ENCODE data around the gene COX19. TPM values are rescaled to one million over a fixed set of nuclear protein-coding genes. Genes with fewer than 3 reads are reported as not detected.

COX19 gene
- total and polyA plus RNA-seq, 2 of the 13 experiments (the other 11 are each of a cell fraction or from before 2014, with no cell fraction given) = 11.5 to 21.7 TPM

DNA sequence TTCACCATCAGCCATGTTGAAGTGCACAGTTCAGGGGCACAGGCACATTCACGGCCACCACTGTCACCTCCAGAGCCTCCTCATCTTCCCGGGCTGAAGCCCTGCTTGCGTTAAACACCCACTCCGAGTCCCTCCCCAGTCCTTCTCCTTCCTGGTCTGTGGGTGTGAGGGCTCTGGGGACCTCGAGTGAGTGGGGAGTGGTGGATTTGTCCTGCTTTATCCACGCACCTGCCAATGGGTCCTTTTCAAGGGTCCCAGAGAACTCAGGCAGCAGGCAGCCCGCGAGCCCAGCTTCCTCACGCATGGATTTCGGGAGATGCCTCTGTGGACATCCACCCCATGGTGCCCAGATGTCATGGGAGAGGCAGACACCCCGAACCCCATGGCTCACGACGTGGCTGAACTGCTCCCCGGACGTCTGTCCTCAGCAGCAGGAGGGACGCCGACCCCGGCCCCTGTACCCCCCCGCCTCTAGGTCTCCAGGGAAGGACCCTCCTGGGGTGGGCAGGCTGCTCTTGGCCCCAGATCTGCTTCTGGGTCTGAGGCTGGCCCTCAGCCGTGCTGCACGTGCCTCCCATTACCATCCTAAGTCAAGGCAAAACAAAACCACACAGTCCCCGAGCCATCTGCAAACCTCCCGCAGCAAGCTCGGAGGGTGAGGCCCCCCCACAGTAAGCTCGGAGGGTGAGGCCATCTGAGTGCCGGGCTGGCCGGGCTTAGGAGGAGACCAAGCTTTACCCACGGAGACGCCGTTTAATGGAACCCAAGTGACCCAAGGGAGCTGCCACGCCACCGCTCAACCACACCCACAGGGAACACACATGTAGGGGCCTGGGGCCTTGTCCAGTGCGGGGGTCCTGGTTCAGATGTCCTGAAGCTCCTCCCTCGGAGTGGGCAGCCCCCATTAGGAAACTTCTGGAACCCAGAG lies 16.6 kb upstream of the COX19 start (continued):
- TF ChIP-seq POLR2A (IDR thresholded peaks at IDR 0.05; ENCODE audit: insufficient read depth in 1 of 2, low read depth in 2 of 2, low read length in 2 of 2) (0 out of 4 replicates have a peak, but pooled peaks of 1 of the 2 experiments have one; percentile 35), ZNF598 (CRISPR knock-in tag; IDR thresholded peaks at IDR 0.05; ENCODE audit: borderline replicate concordance) (no peak), HNRNPLL (IDR thresholded peaks at IDR 0.05; ENCODE audit: low read depth, low read length, poor library complexity, severe bottlenecking) (peak; percentile 4), ZBTB3 (CRISPR knock-in tag; IDR thresholded peaks at IDR 0.05; ENCODE audit: borderline replicate concordance, low read depth) (0 out of 2 replicates have a peak, but pooled peaks have one; percentile 0), TP53 (CRISPR knock-in tag; conservative IDR thresholded peaks at IDR 0.05) (no peak), ARHGAP35 (CRISPR knock-in tag; IDR thresholded peaks at IDR 0.05; ENCODE audit: borderline replicate concordance) (0 out of 2 replicates have a peak, but pooled peaks have one; percentile 13), ZNF251 (CRISPR knock-in tag; IDR thresholded peaks at IDR 0.05) (no peak), NONO (IDR thresholded peaks at IDR 0.05) (no peak), NONO (CRISPR knock-in tag; conservative IDR thresholded peaks at IDR 0.05) (no peak), NR2F2 (IDR thresholded peaks at IDR 0.05; ENCODE audit: borderline replicate concordance, low read depth) (peak; percentile 6; the same call in 1 of the 2 replicates), RARA (CRISPR knock-in tag; IDR thresholded peaks at IDR 0.05) (no peak), U2AF2 (IDR thresholded peaks at IDR 0.05; ENCODE audit: low read depth, low read length) (no peak), JUNB (CRISPR knock-in tag; IDR thresholded peaks at IDR 0.05; ENCODE audit: borderline replicate concordance) (no peak), ZNF569 (CRISPR knock-in tag; IDR thresholded peaks at IDR 0.05; ENCODE audit: borderline replicate concordance) (0 out of 2 replicates have a peak, but pooled peaks have one; percentile 24), HES4 (CRISPR knock-in tag; IDR thresholded peaks at IDR 0.05; ENCODE audit: borderline replicate concordance) (0 out of 2 replicates have a peak, but pooled peaks have one; percentile 37), ZNF766 (CRISPR knock-in tag; IDR thresholded peaks at IDR 0.05; ENCODE audit: borderline replicate concordance) (no peak), SMYD3 (CRISPR knock-in tag; IDR thresholded peaks at IDR 0.05) (peak; percentile 48; the same call in 1 of the 2 replicates), MEF2D (CRISPR knock-in tag; IDR thresholded peaks at IDR 0.05) (0 out of 2 replicates have a peak, but pooled peaks have one; percentile 42), MIXL1 (CRISPR knock-in tag; IDR thresholded peaks at IDR 0.05) (no peak), ZNF224 (CRISPR knock-in tag; IDR thresholded peaks at IDR 0.05) (0 out of 2 replicates have a peak, but pooled peaks have one; percentile 37), ZNF451 (CRISPR knock-in tag; IDR thresholded peaks at IDR 0.05) (peak; percentile 53; the same call in 1 of the 2 replicates), GABPA (IDR thresholded peaks at IDR 0.05; ENCODE audit: low read depth, low read length) (no peak), GABPA (CRISPR knock-in tag; IDR thresholded peaks at IDR 0.05; ENCODE audit: low read depth) (no peak), ZFP62 (CRISPR knock-in tag; IDR thresholded peaks at IDR 0.05) (no peak), PHF8 (CRISPR knock-in tag; IDR thresholded peaks at IDR 0.05) (no peak), ZNF619 (CRISPR knock-in tag; IDR thresholded peaks at IDR 0.05) (no peak; the same call in 1 of the 2 replicates), ZBTB38 (CRISPR knock-in tag; IDR thresholded peaks at IDR 0.05) (no peak; the same call in none of the 2 replicates)
- TF ChIP-seq, protein P1, sequence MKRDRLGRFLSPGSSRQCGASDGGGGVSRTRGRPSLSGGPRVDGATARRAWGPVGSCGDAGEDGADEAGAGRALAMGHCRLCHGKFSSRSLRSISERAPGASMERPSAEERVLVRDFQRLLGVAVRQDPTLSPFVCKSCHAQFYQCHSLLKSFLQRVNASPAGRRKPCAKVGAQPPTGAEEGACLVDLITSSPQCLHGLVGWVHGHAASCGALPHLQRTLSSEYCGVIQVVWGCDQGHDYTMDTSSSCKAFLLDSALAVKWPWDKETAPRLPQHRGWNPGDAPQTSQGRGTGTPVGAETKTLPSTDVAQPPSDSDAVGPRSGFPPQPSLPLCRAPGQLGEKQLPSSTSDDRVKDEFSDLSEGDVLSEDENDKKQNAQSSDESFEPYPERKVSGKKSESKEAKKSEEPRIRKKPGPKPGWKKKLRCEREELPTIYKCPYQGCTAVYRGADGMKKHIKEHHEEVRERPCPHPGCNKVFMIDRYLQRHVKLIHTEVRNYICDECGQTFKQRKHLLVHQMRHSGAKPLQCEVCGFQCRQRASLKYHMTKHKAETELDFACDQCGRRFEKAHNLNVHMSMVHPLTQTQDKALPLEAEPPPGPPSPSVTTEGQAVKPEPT (CRISPR knock-in tag; IDR thresholded peaks at IDR 0.05; ENCODE audit: low read depth) = 0 out of 2 replicates have a peak, but pooled peaks have one; percentile 40
- TF ChIP-seq, protein P2, sequence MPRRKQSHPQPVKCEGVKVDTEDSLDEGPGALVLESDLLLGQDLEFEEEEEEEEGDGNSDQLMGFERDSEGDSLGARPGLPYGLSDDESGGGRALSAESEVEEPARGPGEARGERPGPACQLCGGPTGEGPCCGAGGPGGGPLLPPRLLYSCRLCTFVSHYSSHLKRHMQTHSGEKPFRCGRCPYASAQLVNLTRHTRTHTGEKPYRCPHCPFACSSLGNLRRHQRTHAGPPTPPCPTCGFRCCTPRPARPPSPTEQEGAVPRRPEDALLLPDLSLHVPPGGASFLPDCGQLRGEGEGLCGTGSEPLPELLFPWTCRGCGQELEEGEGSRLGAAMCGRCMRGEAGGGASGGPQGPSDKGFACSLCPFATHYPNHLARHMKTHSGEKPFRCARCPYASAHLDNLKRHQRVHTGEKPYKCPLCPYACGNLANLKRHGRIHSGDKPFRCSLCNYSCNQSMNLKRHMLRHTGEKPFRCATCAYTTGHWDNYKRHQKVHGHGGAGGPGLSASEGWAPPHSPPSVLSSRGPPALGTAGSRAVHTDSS (CRISPR knock-in tag; conservative IDR thresholded peaks at IDR 0.05) = no peak
